ENCODE data around the gene PEX5L.

The PEX5L gene

DNA sequence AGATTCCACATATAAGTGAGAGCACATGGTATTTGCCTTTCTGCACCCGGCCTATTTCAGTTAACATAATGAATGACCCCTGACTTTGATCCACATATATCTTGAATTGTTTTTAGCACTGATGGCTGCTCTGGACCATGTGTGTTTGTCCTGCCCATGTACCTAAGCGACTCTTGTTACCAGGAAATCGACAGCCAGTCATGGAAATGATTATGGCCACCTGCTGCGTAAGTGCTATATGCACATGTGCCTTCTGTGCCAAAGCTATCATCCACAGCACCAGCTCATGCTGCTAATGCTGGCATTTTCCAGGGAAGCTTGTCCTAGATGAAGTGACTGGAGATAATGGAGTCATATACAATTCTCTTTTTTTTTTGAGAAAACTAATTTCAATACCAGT is 103.7 kb downstream of the PEX5L start:
- no peak overlapping the region for H3K27ac ChIP-seq
- TF ChIP-seq, protein P1, sequence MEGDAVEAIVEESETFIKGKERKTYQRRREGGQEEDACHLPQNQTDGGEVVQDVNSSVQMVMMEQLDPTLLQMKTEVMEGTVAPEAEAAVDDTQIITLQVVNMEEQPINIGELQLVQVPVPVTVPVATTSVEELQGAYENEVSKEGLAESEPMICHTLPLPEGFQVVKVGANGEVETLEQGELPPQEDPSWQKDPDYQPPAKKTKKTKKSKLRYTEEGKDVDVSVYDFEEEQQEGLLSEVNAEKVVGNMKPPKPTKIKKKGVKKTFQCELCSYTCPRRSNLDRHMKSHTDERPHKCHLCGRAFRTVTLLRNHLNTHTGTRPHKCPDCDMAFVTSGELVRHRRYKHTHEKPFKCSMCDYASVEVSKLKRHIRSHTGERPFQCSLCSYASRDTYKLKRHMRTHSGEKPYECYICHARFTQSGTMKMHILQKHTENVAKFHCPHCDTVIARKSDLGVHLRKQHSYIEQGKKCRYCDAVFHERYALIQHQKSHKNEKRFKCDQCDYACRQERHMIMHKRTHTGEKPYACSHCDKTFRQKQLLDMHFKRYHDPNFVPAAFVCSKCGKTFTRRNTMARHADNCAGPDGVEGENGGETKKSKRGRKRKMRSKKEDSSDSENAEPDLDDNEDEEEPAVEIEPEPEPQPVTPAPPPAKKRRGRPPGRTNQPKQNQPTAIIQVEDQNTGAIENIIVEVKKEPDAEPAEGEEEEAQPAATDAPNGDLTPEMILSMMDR (conservative IDR thresholded peaks at IDR 0.05), result no peak

DNA sequence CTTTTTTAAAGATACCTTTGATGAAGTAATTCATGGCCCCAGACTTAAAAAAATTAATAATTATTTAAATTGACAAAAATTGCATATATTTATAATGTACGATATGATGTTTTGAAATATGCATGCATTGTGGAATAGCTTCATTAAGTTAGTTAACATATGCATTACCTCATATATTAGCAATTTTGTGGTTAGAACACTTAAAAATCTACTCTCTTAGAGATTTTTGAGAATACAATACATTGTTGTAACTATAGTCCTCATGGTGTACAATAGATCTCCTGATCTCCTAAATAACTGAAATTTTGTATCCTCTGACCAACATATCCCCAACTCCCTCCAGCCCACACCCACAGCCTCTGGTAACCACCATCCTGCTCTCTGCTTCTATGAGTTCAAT is 104.1 kb downstream of the PEX5L start:
- no peak overlapping the region for H3K27ac ChIP-seq
- TF ChIP-seq, protein P1 (conservative IDR thresholded peaks at IDR 0.05), result no peak

DNA sequence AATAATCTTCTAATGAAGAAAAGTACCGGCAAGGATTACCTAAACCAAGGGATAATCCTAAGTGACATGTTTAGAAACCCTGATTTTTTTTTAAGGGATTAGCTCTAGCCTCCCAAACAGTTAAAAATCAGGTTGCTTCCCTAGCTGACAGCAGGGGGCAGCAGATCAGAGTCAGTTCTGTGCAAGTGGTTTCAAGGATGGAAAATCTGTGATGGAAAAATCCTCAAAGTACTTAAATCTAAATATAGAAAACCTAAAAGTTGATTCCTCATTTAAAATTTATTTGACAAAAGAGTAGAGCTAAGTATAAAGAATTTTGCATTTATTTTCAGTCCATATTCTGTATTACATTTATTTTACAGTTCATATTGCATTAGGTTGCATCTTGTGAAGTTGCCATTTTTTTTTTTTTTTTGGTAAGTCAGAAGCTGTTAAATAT is 107.6 kb downstream of the PEX5L start:
- TF ChIP-seq, protein P1 (conservative IDR thresholded peaks at IDR 0.05), result peak; percentile 89
- no peak overlapping the region for H3K27ac ChIP-seq

DNA sequence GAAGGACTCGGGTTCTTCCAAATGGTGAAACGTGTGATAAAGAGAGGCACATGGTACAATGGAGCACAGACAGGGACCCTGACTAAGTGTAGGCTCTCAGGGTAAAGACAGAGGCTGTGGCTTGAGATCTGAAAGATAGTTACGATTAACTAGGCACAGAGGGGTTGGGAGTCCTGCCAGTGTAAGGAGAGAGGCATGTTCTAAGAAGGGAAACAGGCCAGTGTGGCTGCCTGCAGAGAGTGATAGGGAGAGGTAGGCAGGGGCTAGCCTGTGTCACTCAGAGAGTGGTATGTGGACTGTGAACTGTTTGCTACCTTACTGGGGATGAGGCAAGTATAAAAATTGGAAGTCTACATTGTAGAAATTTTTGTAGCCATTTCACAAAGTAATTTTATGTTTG is 109.5 kb downstream of the PEX5L start:
- H3K27ac ChIP-seq, result no peak overlapping the region
- TF ChIP-seq, protein P1 (conservative IDR thresholded peaks at IDR 0.05), result no peak

DNA sequence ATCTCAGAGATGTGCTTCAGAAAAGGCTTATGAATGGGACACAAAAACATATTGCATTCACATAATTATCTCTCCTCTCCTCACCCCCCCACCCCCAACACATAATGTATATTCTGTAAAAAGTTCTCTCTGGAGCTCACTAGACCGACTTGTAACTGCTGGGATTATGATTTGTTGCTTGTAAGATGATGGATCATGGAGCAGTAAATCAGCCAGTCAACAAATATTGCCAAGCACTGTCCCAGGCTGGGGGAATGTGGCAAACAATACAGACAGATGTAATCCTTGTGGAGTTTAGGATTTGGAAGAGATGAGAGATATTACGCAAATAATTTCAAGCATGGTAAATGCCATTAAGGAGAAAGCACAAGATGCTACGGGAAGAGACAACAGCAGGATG is 114.8 kb downstream of the PEX5L start:
- H3K27ac ChIP-seq, result no peak overlapping the region
- TF ChIP-seq, protein P1 (conservative IDR thresholded peaks at IDR 0.05), result no peak

DNA sequence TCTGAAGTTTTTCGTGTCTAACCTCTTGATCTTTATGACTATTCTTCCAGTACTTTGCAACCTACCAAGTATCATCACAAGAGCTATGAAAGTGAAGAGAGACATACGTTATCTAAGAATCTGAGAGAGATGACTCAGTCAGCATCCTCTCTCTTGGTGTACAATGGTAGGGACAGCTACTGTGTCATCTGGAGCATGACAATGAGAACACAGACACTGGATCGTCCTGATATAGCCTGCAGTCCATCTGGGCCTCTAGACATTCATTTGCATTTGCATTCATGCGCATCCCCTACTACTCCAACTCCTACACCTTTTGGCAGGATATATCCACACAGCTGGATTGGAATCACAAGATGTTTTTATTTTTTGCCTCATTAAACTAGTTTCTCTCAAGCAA is 115.2 kb downstream of the PEX5L start:
- TF ChIP-seq, protein P1 (conservative IDR thresholded peaks at IDR 0.05), result no peak

DNA sequence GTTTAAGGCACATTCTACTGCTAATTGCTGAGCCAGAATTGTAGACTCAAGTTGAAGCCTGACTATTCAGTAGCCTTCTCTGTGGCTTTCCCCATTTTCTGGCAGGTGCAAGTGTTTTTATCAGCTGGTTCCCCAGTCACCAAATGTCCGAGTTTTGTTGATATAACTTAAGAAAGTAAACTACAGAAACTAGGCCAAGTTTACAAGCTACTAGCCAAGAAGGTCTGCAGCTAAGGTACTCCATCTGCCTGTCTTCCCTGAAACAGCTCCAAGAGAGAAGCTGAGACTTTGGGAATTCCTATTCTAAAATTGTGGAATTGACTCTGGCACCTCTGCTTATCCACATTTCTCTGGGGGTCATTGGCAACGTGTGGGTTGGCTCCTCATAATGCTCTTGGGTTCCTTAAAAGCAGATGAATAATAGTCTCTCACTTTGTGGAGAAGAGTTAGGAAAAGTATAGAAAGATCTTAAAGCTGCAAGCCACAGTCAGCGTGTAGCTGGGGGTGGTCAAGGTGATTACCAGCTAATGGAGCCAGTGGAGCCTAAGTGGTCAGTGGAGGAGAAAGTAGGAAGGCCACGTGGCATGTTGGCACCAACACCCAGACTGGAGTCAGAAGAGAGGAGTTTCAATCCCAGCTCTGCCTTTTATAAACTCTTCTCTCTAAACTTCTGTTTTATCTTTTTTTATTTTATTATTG is 128.8 kb downstream of the PEX5L start:
- TF ChIP-seq, protein P1 (conservative IDR thresholded peaks at IDR 0.05), result peak; percentile 51
- peak overlapping the region; percentile 8; the same call in 1 of the 2 replicates for H3K27ac ChIP-seq

More for the DNA sequence above, 115.2 kb downstream of the PEX5L start:
- no peak overlapping the region for H3K27ac ChIP-seq
